ENCODE results near the gene KLHDC4.
A peak's percentile ranks its signal among the peaks of the same experiment; 100 is the strongest.
"Not testable (repeated sequence)": the region's sequence is repeated elsewhere in the genome, so short reads cannot be mapped to it uniquely, and the experiment has no call there.

The KLHDC4 gene

GRCh38 chr16:87765776-87766484, at the start of gene KLHDC4:
Gene KLHDC4 (minus strand): TSS chr16:87765986. CDS start chr16:87765890, 96 bp downstream.
- peak; percentile 90 for DNase-seq

GRCh38 chr16:87815567-87815966, 49.8 kb upstream of the KLHDC4 start:
- no peak for DNase-seq

DNA sequence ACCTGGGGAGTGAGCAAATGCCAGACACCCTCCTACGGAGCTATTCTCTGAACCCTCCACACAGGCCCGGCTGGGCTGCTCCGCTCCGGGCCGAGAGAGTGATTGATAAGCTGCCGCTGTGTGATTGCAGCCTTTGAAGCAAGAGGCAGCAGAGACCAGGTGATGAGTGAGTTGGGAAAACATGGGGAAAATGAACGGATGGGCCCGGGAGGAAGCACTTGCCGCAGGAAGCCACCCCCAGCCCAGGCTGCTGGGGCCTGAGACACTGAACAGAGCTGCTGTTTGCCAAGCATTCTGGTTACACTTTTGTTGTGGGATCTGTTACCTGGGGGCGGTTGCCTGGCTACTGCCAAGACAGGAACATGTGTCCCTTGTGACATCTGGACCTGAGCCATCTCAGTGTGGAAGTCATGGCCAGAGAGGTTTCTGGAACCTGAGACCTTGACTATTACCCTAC, 46.4 kb upstream of the KLHDC4 start:
- DNase-seq: no peak

DNA sequence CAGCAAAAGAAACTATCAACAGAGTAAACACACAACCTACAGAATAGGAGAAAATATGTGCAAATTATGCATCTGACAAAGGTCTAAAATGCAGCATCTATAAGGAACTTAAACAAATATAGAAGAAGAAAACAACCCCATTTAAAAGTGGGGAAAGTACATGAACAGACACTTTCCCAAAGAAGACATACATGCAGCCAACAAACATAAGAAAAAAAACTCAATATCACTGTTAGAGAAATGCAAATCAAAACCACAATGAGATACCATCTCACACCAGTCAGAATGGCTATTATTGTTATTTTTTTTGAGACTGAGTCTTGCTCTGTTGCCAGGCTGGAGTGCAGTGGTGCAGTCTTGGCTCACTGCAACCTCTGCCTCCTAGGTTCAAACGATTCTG, 45.7 kb upstream of the KLHDC4 start:
- DNase-seq: not testable (repeated sequence)

DNA sequence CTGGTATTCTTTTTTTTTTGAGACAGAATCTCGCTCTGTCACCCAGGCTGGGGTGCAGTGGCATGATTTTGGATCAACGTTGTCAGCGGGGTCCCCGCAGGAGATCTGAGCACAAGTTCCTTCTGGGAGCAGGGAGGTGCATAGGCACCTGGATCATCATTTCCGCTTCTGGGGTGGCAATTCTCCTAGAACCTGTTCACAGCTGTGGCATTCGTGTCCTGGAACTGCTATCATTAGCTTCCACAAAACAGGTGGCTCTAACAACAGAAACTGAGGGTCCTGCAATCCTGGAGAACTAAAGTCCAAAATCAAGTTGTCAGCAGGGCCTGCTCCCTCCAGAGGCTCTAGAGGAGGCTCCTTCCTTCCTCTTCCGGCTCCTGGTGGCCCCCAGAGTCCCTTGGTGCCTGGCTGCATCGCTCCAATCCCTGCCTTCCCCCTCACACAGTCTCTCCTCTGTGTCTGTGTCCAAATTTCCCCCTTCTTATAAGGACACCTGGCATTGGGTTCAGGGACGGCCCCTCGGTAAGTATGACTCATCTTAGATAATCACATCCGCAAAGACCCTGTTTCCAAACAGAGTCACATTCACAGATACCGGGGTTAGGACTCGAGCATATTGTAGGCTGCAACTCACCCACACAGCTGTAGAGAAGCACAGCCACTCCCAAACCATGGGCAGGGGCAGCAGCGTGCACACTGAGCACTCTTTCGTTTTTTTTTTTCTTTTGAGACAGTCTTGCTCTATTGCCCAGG, 43.5 kb upstream of the KLHDC4 start:
- DNase-seq: no peak

DNA sequence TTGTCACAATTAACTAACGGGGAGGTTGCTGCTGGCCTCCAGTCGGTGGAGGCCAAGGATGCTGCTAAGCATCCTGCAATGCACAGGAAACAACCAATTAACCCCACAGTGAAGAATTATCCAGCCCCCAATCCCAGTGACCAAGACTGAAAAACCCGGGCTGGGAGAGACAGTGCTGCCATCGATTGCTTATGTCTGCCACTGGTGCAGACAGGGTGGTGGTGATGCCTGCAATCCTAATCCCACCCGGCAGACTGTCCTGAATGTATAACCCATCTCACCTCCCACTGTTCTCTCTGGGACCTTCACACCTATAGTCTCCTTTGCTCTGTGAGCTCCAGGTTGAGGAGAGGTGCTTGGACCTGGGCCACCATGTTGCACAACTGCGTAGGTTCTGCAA, 42.3 kb upstream of the KLHDC4 start:
- no peak for DNase-seq

DNA sequence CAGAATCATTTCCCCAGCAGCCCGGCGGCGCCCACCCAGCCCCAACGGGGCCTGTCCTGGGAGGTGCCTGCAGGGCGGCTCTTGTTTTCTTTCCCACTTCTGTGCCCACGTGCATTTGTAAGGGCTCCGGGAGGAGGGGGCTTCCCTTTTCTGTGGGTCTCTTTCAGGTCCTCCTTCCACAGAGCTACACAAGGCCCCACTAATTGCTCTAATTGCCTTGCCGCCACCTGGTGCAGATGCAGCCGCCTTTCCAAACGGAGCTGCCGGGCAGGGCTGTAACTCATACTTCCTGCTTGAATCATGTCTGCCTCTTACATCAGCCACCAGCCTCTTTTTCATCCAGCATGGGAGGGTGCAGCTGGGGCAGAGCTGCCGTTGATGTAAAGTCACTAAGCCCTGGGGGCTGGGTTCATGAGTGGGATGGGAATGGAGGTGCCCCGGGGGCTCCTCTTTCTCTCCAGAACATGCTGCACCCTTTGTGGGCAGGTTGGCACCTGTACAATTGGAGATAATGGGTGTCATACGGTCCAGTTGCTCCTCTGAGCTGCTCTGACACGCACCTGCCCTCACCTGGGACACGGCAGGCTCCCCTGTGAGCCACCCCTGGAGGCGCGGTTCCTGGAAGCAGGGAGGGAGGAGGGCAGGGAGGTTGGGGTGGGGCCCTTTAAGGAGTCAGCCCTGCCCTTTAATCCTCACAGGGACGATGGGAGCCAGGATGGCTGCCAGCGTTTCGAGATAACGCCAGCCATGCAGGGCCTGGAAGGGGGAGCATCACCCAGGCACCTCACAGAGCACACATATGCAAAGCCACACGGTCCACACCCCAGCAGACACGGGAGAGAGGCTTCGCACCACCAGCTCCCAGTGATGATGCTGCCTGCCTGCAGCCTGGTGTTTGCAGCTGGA, 41.1 kb upstream of the KLHDC4 start:
- DNase-seq: peak; percentile 64

GRCh38 chr16:87806261-87806640, 40.5 kb upstream of the KLHDC4 start:
- peak; percentile 35 for DNase-seq

DNA sequence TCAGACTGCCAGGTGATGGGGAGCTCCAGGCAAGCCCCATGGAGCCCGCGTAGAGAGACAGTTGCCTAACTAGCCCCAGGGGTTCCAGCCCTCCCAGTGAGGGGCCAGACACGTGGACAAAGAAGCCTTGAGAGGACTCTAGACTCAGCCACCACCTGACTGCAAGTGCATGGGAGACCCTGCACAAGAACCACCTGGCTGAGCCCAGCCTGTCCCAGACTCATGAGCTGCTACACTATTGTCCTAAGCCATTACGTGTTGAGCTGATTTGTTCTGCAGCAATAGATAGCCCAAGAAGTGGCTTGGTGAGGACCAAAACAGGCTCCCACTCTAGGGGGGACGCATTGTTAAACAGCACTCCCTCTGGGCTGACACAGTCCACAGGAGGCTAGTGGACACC, 37.6 kb upstream of the KLHDC4 start:
- no peak for DNase-seq

DNA sequence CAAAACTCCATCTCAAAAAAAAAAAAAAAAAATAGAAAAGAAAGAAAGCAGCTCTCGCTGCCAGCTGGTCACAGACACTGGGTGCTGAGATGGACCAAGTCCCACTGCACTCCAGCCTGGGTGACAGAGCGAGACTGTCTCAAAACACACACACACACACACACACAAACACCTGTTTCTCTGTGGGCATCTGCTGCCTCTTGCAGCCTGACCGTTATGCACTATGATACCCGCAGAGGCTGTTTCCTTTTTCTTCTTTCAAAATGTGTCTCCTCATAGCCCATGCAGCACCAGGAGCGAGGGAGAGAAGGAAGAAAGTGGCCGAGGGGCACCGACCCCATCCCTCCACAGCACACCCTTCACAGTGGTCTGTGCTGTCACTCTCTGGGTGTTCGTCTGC, 36.9 kb upstream of the KLHDC4 start:
- no peak for DNase-seq

- DNase-seq: no peak
Observed at GRCh38 chr16:87801679-87802259, 36.0 kb upstream of the KLHDC4 start.

DNA sequence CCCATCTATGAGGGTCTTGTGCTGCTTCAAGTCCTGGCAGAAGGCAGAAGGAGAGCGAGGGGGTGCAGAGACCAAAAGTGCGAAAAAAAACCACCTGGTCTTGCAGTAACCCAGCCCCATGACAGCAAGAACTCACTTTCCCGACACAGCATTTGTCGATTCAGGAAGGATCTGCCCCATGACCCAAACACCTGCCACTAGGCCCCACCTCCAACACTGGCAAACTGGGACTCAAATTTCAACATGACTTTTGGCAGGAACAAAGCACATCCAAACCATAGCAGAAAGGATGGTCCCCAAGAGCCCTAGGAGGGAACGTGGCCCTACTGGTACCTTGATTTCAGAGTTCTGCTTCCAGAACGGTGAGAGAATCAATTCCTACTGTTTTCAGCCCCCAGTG, 34.7 kb upstream of the KLHDC4 start:
- no peak for DNase-seq

DNA sequence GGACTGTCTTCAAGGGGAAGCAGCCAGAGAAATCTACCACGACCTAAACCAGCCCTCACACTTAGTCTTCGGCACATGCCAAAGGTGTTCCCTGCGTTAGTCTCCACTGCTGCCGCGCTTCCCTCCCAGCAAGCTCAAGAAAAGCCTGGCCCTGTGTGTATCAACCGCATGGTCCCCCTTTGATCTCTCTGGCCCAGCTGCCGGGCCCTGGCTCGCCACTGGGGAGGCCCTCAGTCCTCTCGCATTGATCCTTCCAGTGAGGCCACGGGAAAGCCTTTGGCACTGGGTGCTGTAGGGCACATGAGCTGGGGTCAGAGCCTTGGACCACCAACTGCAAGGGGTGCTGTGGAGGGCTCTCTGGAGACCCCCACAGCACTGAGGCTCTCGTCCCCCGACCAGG, 29.6 kb upstream of the KLHDC4 start:
- DNase-seq: no peak

DNA sequence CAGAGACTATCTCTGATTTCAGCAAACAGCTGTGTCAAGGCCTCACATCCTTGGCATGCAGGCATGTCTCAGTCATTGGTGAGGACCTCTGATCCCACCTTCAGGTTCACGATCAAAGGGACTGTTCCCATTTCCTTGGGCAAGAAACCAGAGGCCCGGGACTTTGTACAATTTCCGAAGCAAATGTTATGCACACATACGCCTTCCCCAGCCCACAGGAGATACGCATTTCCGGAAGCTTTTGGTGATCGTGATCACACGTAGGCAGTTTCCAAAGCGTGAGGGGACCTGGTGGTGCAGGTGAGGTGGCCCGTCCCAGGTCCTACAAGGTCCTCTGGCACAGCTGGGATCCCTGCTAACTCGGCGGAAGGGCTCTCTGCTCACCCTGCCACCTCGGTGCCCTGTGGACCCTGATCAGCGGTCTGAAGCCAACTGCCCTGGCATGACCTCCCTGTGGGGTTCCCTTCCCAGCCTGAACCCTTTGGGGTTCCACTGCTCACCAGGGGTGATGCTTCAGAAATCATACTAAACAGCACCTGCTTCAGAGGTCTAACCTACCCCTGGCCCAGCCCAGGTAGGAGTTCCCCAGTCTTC, 28.8 kb upstream of the KLHDC4 start:
- no peak for DNase-seq

- DNase-seq: no peak
Observed at GRCh38 chr16:87792205-87792565, 26.4 kb upstream of the KLHDC4 start.

GRCh38 chr16:87791295-87792204, 25.8 kb upstream of the KLHDC4 start:
- DNase-seq: no peak

- no peak for DNase-seq
Observed at GRCh38 chr16:87790292-87791100, 24.7 kb upstream of the KLHDC4 start.

GRCh38 chr16:87789437-87790291, 23.9 kb upstream of the KLHDC4 start:
- DNase-seq: no peak

DNA sequence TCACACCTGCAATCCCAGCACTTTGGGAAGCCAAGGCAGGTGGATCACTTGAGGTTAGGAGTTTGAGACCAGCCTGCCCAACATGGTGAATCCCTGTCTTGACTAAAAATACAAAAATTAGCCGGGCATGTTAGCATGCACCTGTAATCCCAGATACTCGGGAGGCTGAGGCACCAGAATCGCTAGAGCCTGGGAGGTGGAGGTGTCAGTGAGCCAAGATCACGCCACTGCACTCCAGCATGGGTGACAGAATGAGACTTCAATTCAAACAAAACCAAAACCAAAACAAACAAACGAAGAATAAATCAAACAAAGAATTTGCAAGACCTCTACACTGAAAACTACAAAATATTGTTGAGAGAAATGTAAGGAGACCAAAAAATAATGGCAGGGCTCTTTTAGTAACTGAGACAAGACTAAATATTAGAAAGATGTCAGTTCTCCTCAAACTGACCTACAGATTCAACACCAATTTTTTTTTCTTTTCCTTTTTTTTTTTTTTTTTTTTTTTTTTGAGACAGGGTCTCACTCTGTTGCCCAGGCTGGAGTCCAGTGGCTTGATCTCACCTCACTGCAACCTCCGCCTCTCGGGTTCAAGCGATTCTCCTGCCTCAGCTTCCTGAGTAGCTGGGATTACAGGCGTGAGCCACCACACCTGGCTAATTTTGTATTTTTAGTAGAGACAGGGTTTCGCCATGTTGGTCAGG, 23.1 kb upstream of the KLHDC4 start:
- DNase-seq: not testable (repeated sequence)

Data from stimulated activated CD4-positive, alpha-beta T cell treated with anti-CD3 and anti-CD28 coated beads, Interleukin-4, amount 100 ng/mL, for 24 hours (primary cell).